Esophagus muscularis mucosa (tissue), 4 donors: Measurements from ENCODE around the gene SCAND1. TPM values are rescaled to one million over a fixed set of nuclear protein-coding genes. Genes with fewer than 3 reads are reported as not detected.

Source experiments
- DNase-seq: peaks from one replicate; pipeline ENCODE4 v3.0.0-alpha.2; 2017; ENCODE audit errors: extremely low spot score
- H3K27ac ChIP-seq, 4 donors: fragments of 200-600 bp; sonication (generic); replicated peaks in 1 of 4; 1 replicate in 3 of 4; 2 replicates in 1 of 4; pipeline ENCODE4 v1.5.1; 2016 to 2019; ENCODE audit warnings: mild to moderate bottlenecking in 1 of 4
- H3K27me3 ChIP-seq, 4 donors: fragments of 200-600 bp; sonication (generic); one replicate each; pipeline versions ENCODE4 v1.5.1 to v1.6.0; 2016 to 2019
- H3K36me3 ChIP-seq, 4 donors: fragments of 200-600 bp; sonication (generic); one replicate each; pipeline ENCODE4 v1.5.1; 2016 to 2019
- H3K4me1 ChIP-seq, 4 donors: fragments of 200-600 bp; sonication (generic); one replicate each; pipeline ENCODE4 v1.5.1; 2016 to 2019
- H3K4me3 ChIP-seq, 4 donors: fragments of 200-600 bp; sonication (generic); 1 replicate in 2 of 4; 2 replicates in 2 of 4; pipeline ENCODE4 v1.5.1; 2016 to 2019; ENCODE audit warnings: mild to moderate bottlenecking in 4 of 4, moderate library complexity in 1 of 4
- H3K9me3 ChIP-seq, 4 donors: fragments of 200-600 bp; sonication (generic); 1 replicate in 3 of 4; 2 replicates in 1 of 4; pipeline ENCODE4 v1.5.1; 2016 to 2019
- CTCF ChIP-seq, 3 experiments: fragments of 200-600 bp in 2 of 3; fragments of 450-650 bp in 1 of 3; sonication (generic) in 2 of 3; IDR thresholded peaks; one replicate each; pipeline ENCODE4 v1.5.1; 2017 to 2019; ENCODE audit warnings: antibody characterized with exemption in 3 of 3, mild to moderate bottlenecking in 2 of 3, moderate library complexity in 1 of 3
- EP300 ChIP-seq: sonication (generic); formaldehyde crosslinking; IDR thresholded peaks from one replicate; pipeline ENCODE4 v1.6.1; 2017; ENCODE audit warnings: antibody characterized with exemption
- POLR2A ChIP-seq: fragments of 450-650 bp; IDR thresholded peaks from one replicate; pipeline ENCODE4 v1.6.1; 2017; ENCODE audit warnings: antibody characterized with exemption, moderate library complexity, mild to moderate bottlenecking, low read depth
- POLR2AphosphoS5 ChIP-seq, 2 donors: sonication (generic); formaldehyde crosslinking; IDR thresholded peaks; one replicate each; pipeline ENCODE4 v1.6.1; 2017; ENCODE audit warnings: antibody characterized with exemption in 2 of 2
- WGBS: methylation state at CpG from one replicate; pipeline ENCODE4 v1.1.5; 2018; 5-methylcytosine and 5-hydroxymethylcytosine counted together
- intact Hi-C: fragments of 100-400 bp; cut with DNase I; formaldehyde crosslinking; loops from one replicate; pipeline ENCODE4 v1.15.1; 2023
- total RNA-seq, 4 donors: library from RNA; depleted of rRNA; stranded (reverse); fragments of >200 nt; gene quantifications; one replicate each; pipeline versions ENCODE4 v1.1.0 to v1.2.1, GENCODE V29; 2016

Gene SCAND1
- total RNA-seq, 4 donors from 2014 or later = 79.7 to 138 (median 94.2) TPM

- 93% methylated on average over 3 of the region's 3 CpGs for WGBS
These were observed 44.0 kb downstream of the SCAND1 start for GRCh38 chr20:35910254-35910653.

GRCh38 chr20:35909796-35910195 lies 44.5 kb downstream of the SCAND1 start:
- H3K4me1 ChIP-seq = peaks cover 0 to 11% (median 0%) of the 10 kb centered on the region in 4 donors
- TF ChIP-seq POLR2A (no peak), CTCF (IDR thresholded peaks at IDR 0.05) (no peak), POLR2AphosphoS5 (IDR thresholded peaks at IDR 0.05) (no peak), EP300 (no peak)
- no peaks in the 10 kb centered on the region for H3K9me3 ChIP-seq
- H3K27ac ChIP-seq = no peak overlapping the region
- no peaks in the 10 kb centered on the region for H3K27me3 ChIP-seq
- intact Hi-C loops = no loop called here
- WGBS = 100% methylated on average over 1 of the region's 1 CpG
- no peak overlapping the region for H3K4me3 ChIP-seq
- peaks cover 13 to 43% (median 24%) of the 10 kb centered on the region in 4 donors for H3K36me3 ChIP-seq
- no peak for DNase-seq

More at GRCh38 chr20:35910254-35910653, 44.0 kb downstream of the SCAND1 start:
- no peak overlapping the region for H3K27ac ChIP-seq
- no peak overlapping the region for H3K4me3 ChIP-seq
- no peaks in the 10 kb centered on the region for H3K9me3 ChIP-seq
- H3K4me1 ChIP-seq = peaks cover 0 to 11% (median 0%) of the 10 kb centered on the region in 4 donors
- no peaks in the 10 kb centered on the region for H3K27me3 ChIP-seq
- H3K36me3 ChIP-seq = peaks cover 13 to 47% (median 29%) of the 10 kb centered on the region in 4 donors
- intact Hi-C loops = no loop called here
- no peak for DNase-seq
- TF ChIP-seq CTCF (IDR thresholded peaks at IDR 0.05) = no peak

- Histone ChIP-seq H3K4me3 (no peak overlapping the region), H3K9me3 (no peaks in the 10 kb centered on the region), H3K36me3 (peaks cover 13 to 37% (median 19%) of the 10 kb centered on the region in 4 donors), H3K27ac (no peak overlapping the region), H3K4me1 (peaks cover 0 to 11% (median 0%) of the 10 kb centered on the region in 4 donors), H3K27me3 (no peaks in the 10 kb centered on the region)
- 94% methylated on average over 1 of the region's 1 CpG for WGBS
- DNase-seq = no peak
- TF ChIP-seq POLR2A (no peak), EP300 (no peak), POLR2AphosphoS5 (IDR thresholded peaks at IDR 0.05) (no peak), CTCF (IDR thresholded peaks at IDR 0.05) (no peak)
- intact Hi-C loops = no loop called here
These were observed 45.1 kb downstream of the SCAND1 start for GRCh38 chr20:35909176-35909575.

GRCh38 chr20:35908007-35908406 lies 46.3 kb downstream of the SCAND1 start:
- DNase-seq = no peak
- Histone ChIP-seq H3K36me3 (peaks cover 2 to 25% (median 7%) of the 10 kb centered on the region in 4 donors), H3K4me1 (peaks cover 0 to 11% (median 0%) of the 10 kb centered on the region in 4 donors), H3K4me3 (no peak overlapping the region), H3K27me3 (no peaks in the 10 kb centered on the region), H3K27ac (no peak overlapping the region), H3K9me3 (no peaks in the 10 kb centered on the region)
- intact Hi-C loops = no loop called here
- TF ChIP-seq EP300 (no peak), POLR2A (no peak), POLR2AphosphoS5 (IDR thresholded peaks at IDR 0.05) (no peak), CTCF (IDR thresholded peaks at IDR 0.05) (no peak)

GRCh38 chr20:35907017-35907701 lies 47.1 kb downstream of the SCAND1 start:
- WGBS = 76% methylated on average over 7 of the region's 7 CpGs
- DNase-seq = no peak
- Histone ChIP-seq H3K9me3 (no peaks in the 10 kb centered on the region), H3K27ac (no peak overlapping the region), H3K4me1 (peaks cover 0 to 11% (median 0%) of the 10 kb centered on the region in 4 donors), H3K4me3 (no peak overlapping the region), H3K27me3 (no peaks in the 10 kb centered on the region), H3K36me3 (peaks cover 0 to 16% (median 5%) of the 10 kb centered on the region in 4 donors)
- intact Hi-C loops = no loop called here
- TF ChIP-seq POLR2A (no peak), POLR2AphosphoS5 (IDR thresholded peaks at IDR 0.05) (no peak), EP300 (no peak), CTCF (IDR thresholded peaks at IDR 0.05) (no peak)
